CD4-positive, alpha-beta T cell (primary cell): ENCODE data around the gene EFS. TPM values are rescaled to one million over a fixed set of nuclear protein-coding genes. Genes with fewer than 3 reads are reported as not detected.
A peak's percentile ranks its signal among the peaks of the same experiment; 100 is the strongest.

ENCODE experiments used
- ATAC-seq: fragments of 200-7000 bp; cut with Tn5 transposase; one replicate; pipeline ENCODE4 v1.10.0; 2022; ENCODE audit warnings: mild to moderate bottlenecking; ENCODE audit not compliant: poor library complexity
- CTCF ChIA-PET: fragments of 350-600 bp; sonication (Branson Sonifier 250); formaldehyde crosslinking; loops from one replicate; lab custom pipeline; 2021; ENCODE audit warnings: antibody characterized with exemption, inconsistent platforms; lab: Charles Lee
- POLR2A ChIA-PET: fragments of 350-600 bp; sonication (Branson Sonifier 250); formaldehyde crosslinking; loops from one replicate; lab custom pipeline; 2021; ENCODE audit warnings: antibody characterized with exemption, inconsistent platforms; lab: Charles Lee
- DNase-seq, 14 experiments: peaks; one replicate each; pipeline ENCODE4 v3.0.0-alpha.2; 2013 to 2020; ENCODE audit warnings: mixed read lengths in 2 of 14
- H3K27ac ChIP-seq, 2 donors: one replicate each; pipeline versions ENCODE4 v1.5.1 to v1.7.0; 2013; ENCODE audit warnings: low read length in 2 of 2, low read depth in 1 of 2, mild to moderate bottlenecking in 1 of 2
- H3K27me3 ChIP-seq, 2 experiments: 1 replicate in 1 of 2; 2 replicates in 1 of 2; pipeline versions ENCODE4 v1.6.1 to v1.7.0; 2013; ENCODE audit warnings: low read length in 2 of 2, control low read depth in 1 of 2, mild to moderate bottlenecking in 1 of 2, moderate library complexity in 1 of 2; ENCODE audit not compliant: insufficient read depth in 2 of 2, control insufficient read depth in 1 of 2
- H3K36me3 ChIP-seq: one replicate; pipeline ENCODE4 v1.6.1; 2013; ENCODE audit warnings: low read length, control low read depth; ENCODE audit not compliant: insufficient read depth
- H3K4me1 ChIP-seq: one replicate; pipeline ENCODE4 v1.6.1; 2013; ENCODE audit warnings: low read length, control low read depth; ENCODE audit not compliant: insufficient read depth
- H3K4me3 ChIP-seq: one replicate; pipeline ENCODE4 v1.5.1; 2013; ENCODE audit warnings: mild to moderate bottlenecking, low read length, moderate library complexity
- H3K9me3 ChIP-seq, 2 experiments: 1 replicate in 1 of 2; 2 replicates in 1 of 2; pipeline versions ENCODE4 v1.6.1 to v1.7.0; 2013; ENCODE audit warnings: low read length in 2 of 2, mild to moderate bottlenecking in 2 of 2, control low read depth in 1 of 2, moderate library complexity in 1 of 2; ENCODE audit not compliant: control insufficient read depth in 1 of 2, insufficient read depth in 1 of 2
- H3K27ac Mint-ChIP-seq: one replicate; pipeline ENCODE4 v1.8.0; 2020; ENCODE audit warnings: mixed read lengths
- H3K27me3 Mint-ChIP-seq: one replicate; pipeline ENCODE4 v1.8.0; 2021; ENCODE audit warnings: mixed read lengths
- H3K36me3 Mint-ChIP-seq: one replicate; pipeline ENCODE4 v1.8.0; 2021; ENCODE audit warnings: low read depth, mixed read lengths
- H3K4me1 Mint-ChIP-seq: one replicate; pipeline ENCODE4 v1.8.0; 2021; ENCODE audit warnings: low read depth, mixed read lengths
- H3K4me3 Mint-ChIP-seq: one replicate; pipeline ENCODE4 v1.8.0; 2020; ENCODE audit warnings: mild to moderate bottlenecking, mixed read lengths
- H3K9me3 Mint-ChIP-seq: one replicate; pipeline ENCODE4 v1.8.0; 2020; ENCODE audit warnings: mixed read lengths
- CTCF ChIP-seq: fragments of 200-600 bp; IDR thresholded peaks from one replicate; pipeline ENCODE4 v1.8.0; 2022; ENCODE audit warnings: antibody characterized with exemption, mild to moderate bottlenecking
- intact Hi-C, 2 experiments: fragments of 100-400 bp; cut with DNase I in 1 of 2; cut with micrococcal nuclease in 1 of 2; formaldehyde crosslinking; loops; one replicate each; pipeline versions ENCODE4 v1.15.1 to v1.9.0; 2023 to 2025; cut with DNase I, micrococcal nuclease
- total RNA-seq, 174 experiments: library from RNA in 2 of 174; stranded (reverse) in 2 of 174; gene quantifications; one replicate each; pipeline ENCODE4 v1.2.3 and lab custom pipeline; 2021 to 2026

The EFS gene
- total RNA-seq, 2 experiments from 2014 or later: not detected

- H3K27ac ChIP-seq: peak overlapping the region in 1 of 2 donors; percentile 70
- H3K4me3 ChIP-seq: peak overlapping the region; percentile 87
- Mint-ChIP-seq H3K4me1 (peaks cover 36% of the 10 kb centered on the region), H3K27ac (peak overlapping the region; percentile 92), H3K27me3 (no peaks in the 10 kb centered on the region), H3K4me3 (peak overlapping the region; percentile 92), H3K36me3 (peaks cover 50% of the 10 kb centered on the region), H3K9me3 (no peaks in the 10 kb centered on the region)
- DNase-seq (no peak), ATAC-seq (no peak)
- H3K36me3 ChIP-seq: peaks cover 32% of the 10 kb centered on the region
- CTCF ChIA-PET: interaction anchor here (1.1 to 4.1 kb wide), 3 partner anchors 21 to 57 kb away, joined by 4 to 66 read pairs (median 5); partner anchors contain the start of gene PPP1R3E
- intact Hi-C loops: loop anchor here (5.0 to 10.0 kb wide), 6 partner anchors 36 to 398 kb away; partner anchors contain the start of genes HOMEZ (in 2 of the 2), ACIN1 (in 1 of the 2), C14orf119 (in 1 of the 2) and PRMT5 (in 1 of the 2)
- peaks cover 32% of the 10 kb centered on the region for H3K4me1 ChIP-seq
- TF ChIP-seq CTCF: no peak
- POLR2A ChIA-PET: interaction anchor here (1.0 to 7.0 kb wide), 10 partner anchors 13 to 838 kb away, joined by 3 to 455 read pairs (median 17); partner anchors contain the start of genes ACIN1, BCL2L2, C14orf119 and CEBPE
- H3K27me3 ChIP-seq: no peaks in the 10 kb centered on the region
- no peaks in the 10 kb centered on the region for H3K9me3 ChIP-seq
Observed at GRCh38 chr14:23322568-23323517, 42.1 kb downstream of the EFS start.

GRCh38 chr14:23321572-23322547, 43.1 kb downstream of the EFS start:
- ChIA-PET POLR2A (interaction anchor here (0.6 to 7.0 kb wide), 36 partner anchors 14 to 1120 kb away, joined by 3 to 455 read pairs (median 4); partner anchors contain the start of genes ACIN1, AP1G2, BCL2L2 and C14orf119), CTCF (interaction anchor here (0.7 to 4.1 kb wide), 10 partner anchors 20 to 894 kb away, joined by 3 to 66 read pairs (median 4); partner anchors contain the start of genes HOMEZ, MDP1 and PPP1R3E)
- DNase-seq: peak in 11 of 14 experiments; percentile 8 to 69 (median 35)
- H3K4me1 ChIP-seq: peaks cover 29% of the 10 kb centered on the region
- H3K4me3 ChIP-seq: peak overlapping the region; percentile 87
- H3K36me3 Mint-ChIP-seq: peaks cover 50% of the 10 kb centered on the region
- no peak for TF ChIP-seq CTCF
- no peaks in the 10 kb centered on the region for H3K9me3 Mint-ChIP-seq
- peaks cover 35% of the 10 kb centered on the region for H3K4me1 Mint-ChIP-seq
- peaks cover 32% of the 10 kb centered on the region for H3K36me3 ChIP-seq
- no peaks in the 10 kb centered on the region for H3K27me3 Mint-ChIP-seq
- H3K4me3 Mint-ChIP-seq: peak overlapping the region; percentile 92
- no peaks in the 10 kb centered on the region for H3K27me3 ChIP-seq
- peak overlapping the region; percentile 70 to 89 for H3K27ac ChIP-seq
- no peaks in the 10 kb centered on the region for H3K9me3 ChIP-seq
- intact Hi-C loops: loop anchor here (1.0 to 10.0 kb wide), 9 partner anchors 20 to 397 kb away; partner anchors contain the start of genes HOMEZ (in 2 of the 2), ACIN1 (in 1 of the 2), C14orf119 (in 1 of the 2) and NGDN (in 1 of the 2)
- no peak for ATAC-seq
- peak overlapping the region; percentile 92 for H3K27ac Mint-ChIP-seq
